Measurements from ENCODE around the gene KRT6A.

DNA sequence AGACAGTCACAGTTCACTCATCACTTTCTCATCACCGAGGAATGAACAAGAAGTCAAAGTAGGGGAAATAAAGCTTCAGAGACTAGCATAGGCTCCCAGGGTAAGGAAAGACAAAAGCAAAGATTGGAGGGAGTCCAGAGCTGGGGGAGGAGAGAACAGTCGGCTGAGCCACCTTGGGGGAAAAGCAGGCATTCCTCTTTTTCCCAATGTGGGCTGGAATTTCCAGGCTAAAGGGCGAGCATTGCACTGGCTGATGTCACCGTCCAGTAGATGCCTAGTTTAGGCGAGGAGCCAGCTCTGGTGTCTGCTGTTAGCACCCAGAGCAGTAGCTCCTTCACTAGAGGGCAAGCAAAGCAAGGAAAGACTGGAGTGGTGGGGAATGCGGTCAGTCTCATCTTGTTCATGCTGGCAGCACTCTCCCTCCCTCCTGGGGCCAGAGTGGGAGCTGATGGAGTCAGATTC is 50.4 kb downstream of the KRT6A start:
- TF ChIP-seq NFIC (IDR thresholded peaks at IDR 0.05) (no peak), ATF7 (IDR thresholded peaks at IDR 0.05) (no peak), U2AF1 (optimal IDR thresholded peaks at IDR 0.05; ENCODE audit: low read depth, low read length) (no peak), HLTF (IDR thresholded peaks at IDR 0.05) (no peak), FOS (IDR thresholded peaks at IDR 0.05; ENCODE audit: extremely low read depth, insufficient read length) (no peak), EZH2 (IDR thresholded peaks at IDR 0.05; ENCODE audit: borderline replicate concordance, low read depth, low read length) (no peak), JUNB (CRISPR knock-in tag; conservative IDR thresholded peaks at IDR 0.05) (no peak), JUN (IDR thresholded peaks at IDR 0.05; ENCODE audit: borderline replicate concordance, low read depth, low read length) (no peak), JUN (CRISPR knock-in tag; IDR thresholded peaks at IDR 0.05; ENCODE audit: borderline replicate concordance) (no peak), HDAC1 (IDR thresholded peaks at IDR 0.05) (no peak), ZNF384 (IDR thresholded peaks at IDR 0.05; ENCODE audit: low read depth, low read length) (no peak), EGR1 (conservative IDR thresholded peaks at IDR 0.05) (no peak)
- TF ChIP-seq, protein P1, sequence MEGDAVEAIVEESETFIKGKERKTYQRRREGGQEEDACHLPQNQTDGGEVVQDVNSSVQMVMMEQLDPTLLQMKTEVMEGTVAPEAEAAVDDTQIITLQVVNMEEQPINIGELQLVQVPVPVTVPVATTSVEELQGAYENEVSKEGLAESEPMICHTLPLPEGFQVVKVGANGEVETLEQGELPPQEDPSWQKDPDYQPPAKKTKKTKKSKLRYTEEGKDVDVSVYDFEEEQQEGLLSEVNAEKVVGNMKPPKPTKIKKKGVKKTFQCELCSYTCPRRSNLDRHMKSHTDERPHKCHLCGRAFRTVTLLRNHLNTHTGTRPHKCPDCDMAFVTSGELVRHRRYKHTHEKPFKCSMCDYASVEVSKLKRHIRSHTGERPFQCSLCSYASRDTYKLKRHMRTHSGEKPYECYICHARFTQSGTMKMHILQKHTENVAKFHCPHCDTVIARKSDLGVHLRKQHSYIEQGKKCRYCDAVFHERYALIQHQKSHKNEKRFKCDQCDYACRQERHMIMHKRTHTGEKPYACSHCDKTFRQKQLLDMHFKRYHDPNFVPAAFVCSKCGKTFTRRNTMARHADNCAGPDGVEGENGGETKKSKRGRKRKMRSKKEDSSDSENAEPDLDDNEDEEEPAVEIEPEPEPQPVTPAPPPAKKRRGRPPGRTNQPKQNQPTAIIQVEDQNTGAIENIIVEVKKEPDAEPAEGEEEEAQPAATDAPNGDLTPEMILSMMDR (IDR thresholded peaks at IDR 0.05 in 2 of 3, conservative IDR thresholded peaks at IDR 0.05 in 1 of 3; ENCODE audit: insufficient read depth in 2 of 3, low read depth in 1 of 3, low read length in 3 of 3): no peak
- TF ChIP-seq, protein P2, sequence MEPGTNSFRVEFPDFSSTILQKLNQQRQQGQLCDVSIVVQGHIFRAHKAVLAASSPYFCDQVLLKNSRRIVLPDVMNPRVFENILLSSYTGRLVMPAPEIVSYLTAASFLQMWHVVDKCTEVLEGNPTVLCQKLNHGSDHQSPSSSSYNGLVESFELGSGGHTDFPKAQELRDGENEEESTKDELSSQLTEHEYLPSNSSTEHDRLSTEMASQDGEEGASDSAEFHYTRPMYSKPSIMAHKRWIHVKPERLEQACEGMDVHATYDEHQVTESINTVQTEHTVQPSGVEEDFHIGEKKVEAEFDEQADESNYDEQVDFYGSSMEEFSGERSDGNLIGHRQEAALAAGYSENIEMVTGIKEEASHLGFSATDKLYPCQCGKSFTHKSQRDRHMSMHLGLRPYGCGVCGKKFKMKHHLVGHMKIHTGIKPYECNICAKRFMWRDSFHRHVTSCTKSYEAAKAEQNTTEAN (CRISPR knock-in tag; IDR thresholded peaks at IDR 0.05): no peak
